Psoas muscle (tissue), 8 donors: Measurements from ENCODE around the gene ABLIM2. TPM values are rescaled to one million over a fixed set of nuclear protein-coding genes. Genes with fewer than 3 reads are reported as not detected.

ENCODE experiments used
- ATAC-seq, 4 donors: fragments of 200-7000 bp; cut with Tn5 transposase; one replicate each; pipeline ENCODE4 v1.9.1; 2020; ENCODE audit warnings: moderate library complexity in 3 of 4, mild to moderate bottlenecking in 2 of 4
- DNase-seq, 2 donors: peaks; one replicate each; pipeline ENCODE4 v3.0.0-alpha.2; 2020
- H3K27ac ChIP-seq: fragments of 200-600 bp; one replicate; pipeline ENCODE4 v1.8.0; 2022
- H3K27me3 ChIP-seq, 3 donors: fragments of 200-600 bp in 1 of 3; one replicate each; pipeline versions ENCODE4 v1.6.1 to v1.8.0; 2013 to 2022; ENCODE audit warnings: low read length in 2 of 3, mild to moderate bottlenecking in 2 of 3, moderate library complexity in 1 of 3; ENCODE audit not compliant: insufficient read depth in 3 of 3
- H3K36me3 ChIP-seq, 2 donors: fragments of 200-600 bp in 1 of 2; one replicate each; pipeline versions ENCODE4 v1.6.1 to v1.8.0; 2013 to 2022; ENCODE audit warnings: low read depth in 1 of 2, mild to moderate bottlenecking in 1 of 2, moderate library complexity in 1 of 2; ENCODE audit not compliant: insufficient read depth in 1 of 2
- H3K4me1 ChIP-seq: fragments of 200-600 bp; one replicate; pipeline ENCODE4 v1.8.0; 2022
- H3K4me3 ChIP-seq: fragments of 200-600 bp; one replicate; pipeline ENCODE4 v1.8.0; 2022; ENCODE audit warnings: mild to moderate bottlenecking
- H3K9me3 ChIP-seq: fragments of 200-600 bp; one replicate; pipeline ENCODE4 v1.8.0; 2022
- WGBS, 3 donors: extraction: QIAGEN DNeasy Blood & Tissue Kit; methylation state at CpG; one replicate each; pipeline versions ENCODE4 v1.1.6 to v1.1.7; 2013; 5-methylcytosine and 5-hydroxymethylcytosine counted together
- intact Hi-C, 2 donors: fragments of 100-400 bp; cut with DNase I; formaldehyde crosslinking; loops; one replicate each; pipeline versions ENCODE4 v1.11.0 to v1.14.2; 2022
- polyA plus RNA-seq, 3 donors: library from polyadenylated mRNA; stranded (reverse); fragments of 200-250 nt; gene quantifications; one replicate each; pipeline ENCODE4 v1.2.3, GENCODE V29; 2013
- total RNA-seq, 4 donors: library from RNA; stranded (reverse); fragmentation: NEBNext Ultra II Directional in 2 of 4; extraction: Animal tissue kit (Norgen Biotek cat#: 25700) in 2 of 4; gene quantifications; one replicate each; pipeline versions ENCODE4 v1.2.1 to v1.2.4, GENCODE V29; 2021 to 2023
- TF ChIP-seq, protein P1 (sequence below): fragments of 200-600 bp; IDR thresholded peaks from one replicate; pipeline ENCODE4 v1.8.0; 2022; ENCODE audit warnings: antibody characterized with exemption
- donor health status: healthy with polysubstance abuse.
- donor health status: DM: no; HTN: no; CAD: no; lungs with moderate emphysema.
- donor health status: Bipolar disorder and iron deficiency.
- donor health status: healthy.
- donor health status: DM: yes; HTN: yes; CAD: no.
- donor health status: DM: no; HTN: no; CAD: no.
- donor health status: DM: no; HTN: no; CAD: no.
- donor health status: DM: yes; HTN: yes; CAD: no.

Gene ABLIM2
- total and polyA plus RNA-seq, 7 donors, result 82.2 to 956 (median 292) TPM

DNA sequence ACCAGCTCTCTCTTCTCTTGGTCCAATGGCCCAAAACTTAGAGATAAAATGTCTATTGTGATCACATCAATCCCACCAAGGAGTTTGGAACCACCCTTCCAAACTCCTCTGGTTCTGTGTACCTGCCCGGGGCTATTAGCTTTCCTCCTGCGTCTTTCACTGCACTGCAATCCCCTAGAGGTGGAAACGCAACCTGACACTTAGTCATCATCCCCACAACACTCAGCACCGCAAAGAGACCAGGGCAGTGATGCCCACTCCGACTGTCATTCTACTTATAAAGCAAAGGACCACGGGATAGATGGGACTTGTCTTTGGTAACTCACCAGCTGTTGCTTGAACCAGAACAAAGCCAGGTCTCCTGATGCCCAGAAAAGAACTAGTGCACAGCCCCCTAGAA lies 240.9 kb downstream of the ABLIM2 start:
- Histone ChIP-seq H3K36me3 (no peaks in the 10 kb centered on the region), H3K27ac (no peak overlapping the region), H3K27me3 (no peaks in the 10 kb centered on the region), H3K4me3 (no peak overlapping the region), H3K9me3 (no peaks in the 10 kb centered on the region), H3K4me1 (no peaks in the 10 kb centered on the region)
- ATAC-seq (no peak), DNase-seq (no peak)
- intact Hi-C loops, result no loop called here
- whole genome bisulfite sequencing, 3 donors, result 76 to 90% (median 83%) methylated on average over 6 of the region's 6 CpGs
- TF ChIP-seq, protein P1, sequence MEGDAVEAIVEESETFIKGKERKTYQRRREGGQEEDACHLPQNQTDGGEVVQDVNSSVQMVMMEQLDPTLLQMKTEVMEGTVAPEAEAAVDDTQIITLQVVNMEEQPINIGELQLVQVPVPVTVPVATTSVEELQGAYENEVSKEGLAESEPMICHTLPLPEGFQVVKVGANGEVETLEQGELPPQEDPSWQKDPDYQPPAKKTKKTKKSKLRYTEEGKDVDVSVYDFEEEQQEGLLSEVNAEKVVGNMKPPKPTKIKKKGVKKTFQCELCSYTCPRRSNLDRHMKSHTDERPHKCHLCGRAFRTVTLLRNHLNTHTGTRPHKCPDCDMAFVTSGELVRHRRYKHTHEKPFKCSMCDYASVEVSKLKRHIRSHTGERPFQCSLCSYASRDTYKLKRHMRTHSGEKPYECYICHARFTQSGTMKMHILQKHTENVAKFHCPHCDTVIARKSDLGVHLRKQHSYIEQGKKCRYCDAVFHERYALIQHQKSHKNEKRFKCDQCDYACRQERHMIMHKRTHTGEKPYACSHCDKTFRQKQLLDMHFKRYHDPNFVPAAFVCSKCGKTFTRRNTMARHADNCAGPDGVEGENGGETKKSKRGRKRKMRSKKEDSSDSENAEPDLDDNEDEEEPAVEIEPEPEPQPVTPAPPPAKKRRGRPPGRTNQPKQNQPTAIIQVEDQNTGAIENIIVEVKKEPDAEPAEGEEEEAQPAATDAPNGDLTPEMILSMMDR, result no peak

DNA sequence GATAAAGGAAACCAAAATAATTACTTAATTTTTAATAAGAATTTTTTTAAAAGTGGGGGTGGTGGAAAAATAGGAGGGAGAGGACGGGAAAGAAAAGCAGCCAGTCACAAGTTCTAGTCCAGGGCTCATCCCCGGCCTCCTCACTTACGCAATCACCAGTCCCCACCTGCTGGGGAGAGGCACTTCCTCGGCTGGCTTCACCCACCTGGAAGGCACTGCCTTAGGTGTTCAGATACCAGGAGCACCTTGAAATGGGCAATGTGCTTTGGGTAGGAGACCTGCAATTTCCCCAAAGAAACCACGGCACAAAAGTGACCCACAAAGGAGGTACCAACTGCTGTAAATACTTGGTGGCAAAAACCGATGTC lies 242.8 kb downstream of the ABLIM2 start:
- Histone ChIP-seq H3K9me3 (no peaks in the 10 kb centered on the region), H3K36me3 (no peaks in the 10 kb centered on the region), H3K4me1 (no peaks in the 10 kb centered on the region), H3K4me3 (no peak overlapping the region), H3K27me3 (no peaks in the 10 kb centered on the region), H3K27ac (no peak overlapping the region)
- intact Hi-C loops, result no loop called here
- DNase-seq (no peak), ATAC-seq (no peak)
- TF ChIP-seq, protein P1, result no peak
- WGBS, 3 donors, result 72 to 75% (median 72%) methylated on average over 6 of the region's 6 CpGs

Other genes starting within 250 kb of the ABLIM2 start
- gene AFAP1, start 219.0 kb downstream of the ABLIM2 start, total RNA-seq, result 10 to 100 TPM in 1 of 4 donors, 1 to 10 TPM in 3; 2.6 to 11.4 (median 4.3) TPM
- gene AFAP1, start 219.0 kb downstream of the ABLIM2 start, polyA plus RNA-seq, result 1 to 10 TPM; 1.3 to 1.8 (median 1.6) TPM
- 1 to 10 TPM; 4.6 to 7.9 (median 4.9) TPM for gene SH3TC1, start 40.5 kb upstream of the ABLIM2 start, total RNA-seq
- gene SH3TC1, start 40.5 kb upstream of the ABLIM2 start, polyA plus RNA-seq, result 1 to 10 TPM; 1.9 to 5.0 (median 4.0) TPM
- 10 to 100 TPM in 2 of 4 donors, 1 to 10 TPM in 2; 7.2 to 26.4 (median 17.0) TPM for gene HTRA3, start 110.9 kb upstream of the ABLIM2 start, total RNA-seq
- gene HTRA3, start 110.9 kb upstream of the ABLIM2 start, polyA plus RNA-seq, result 10 to 100 TPM; 11.1 to 15.5 (median 14.0) TPM